HepG2 (cell line): ENCODE results near the gene ADGRL1. TPM values are rescaled to one million over a fixed set of nuclear protein-coding genes. Genes with fewer than 3 reads are reported as not detected.

Experiments
- BHLHE40 ChIP-seq: IDR thresholded peaks from 2 replicates; pipeline ENCODE4 v1.6.1; 2011; ENCODE audit warnings: low read length, improper control_type of control experiment
- ELF1 ChIP-seq: sonication (generic); formaldehyde crosslinking; IDR thresholded peaks from 2 replicates; pipeline ENCODE4 v1.4.0; 2020; ENCODE audit warnings: missing genetic modification reagents
- HOXA5 ChIP-seq: sonication (generic); formaldehyde crosslinking; IDR thresholded peaks from 2 replicates; pipeline ENCODE4 v1.4.0; 2020; ENCODE audit warnings: missing genetic modification reagents
- IKZF4 ChIP-seq: sonication (generic); formaldehyde crosslinking; IDR thresholded peaks from 2 replicates; pipeline ENCODE4 v1.5.1; 2020; ENCODE audit warnings: borderline replicate concordance, mild to moderate bottlenecking, low read depth, missing genetic modification reagents; ENCODE audit errors: not compliant biosample characterization
- KMT2B ChIP-seq: IDR thresholded peaks from 2 replicates; pipeline ENCODE4 v1.6.1; 2016; ENCODE audit warnings: missing genetic modification reagents, missing compliant biosample characterization
- LCORL ChIP-seq, 2 experiments: fragments of 450-650 bp in 1 of 2; sonication (generic) in 1 of 2; formaldehyde crosslinking in 1 of 2; IDR thresholded peaks; 2 replicates each; pipeline versions ENCODE4 v1.5.0 to v1.6.1; 2017 to 2020; ENCODE audit warnings: antibody characterized with exemption in 1 of 2, missing genetic modification reagents in 1 of 2
- MTA1 ChIP-seq: sonication (generic); formaldehyde crosslinking; IDR thresholded peaks from 2 replicates; pipeline ENCODE4 v1.4.0; 2020; ENCODE audit warnings: missing genetic modification reagents, mild to moderate bottlenecking, borderline replicate concordance
- NKX3-1 ChIP-seq: sonication (generic); formaldehyde crosslinking; IDR thresholded peaks from 2 replicates; pipeline ENCODE4 v1.5.0; 2020; ENCODE audit warnings: missing genetic modification reagents
- PHF21A ChIP-seq: sonication (generic); formaldehyde crosslinking; IDR thresholded peaks from 2 replicates; pipeline ENCODE4 v1.5.0; 2020; ENCODE audit warnings: mild to moderate bottlenecking, missing genetic modification reagents
- PITX1 ChIP-seq: sonication (generic); formaldehyde crosslinking; IDR thresholded peaks from 2 replicates; pipeline ENCODE4 v1.5.1; 2020; ENCODE audit warnings: mild to moderate bottlenecking, missing genetic modification reagents
- RNF219 ChIP-seq: sonication (generic); formaldehyde crosslinking; IDR thresholded peaks from 2 replicates; pipeline ENCODE4 v1.5.0; 2020; ENCODE audit warnings: mild to moderate bottlenecking, missing genetic modification reagents
- SNRNP70 ChIP-seq: fragments of 200-400 bp; formaldehyde crosslinking; IDR thresholded peaks from 2 replicates; pipeline ENCODE4 v1.6.1; 2017; ENCODE audit warnings: mild to moderate bottlenecking, low read depth, low read length, moderate library complexity
- SYNCRIP ChIP-seq: fragments of 200-400 bp; formaldehyde crosslinking; IDR thresholded peaks from 2 replicates; pipeline ENCODE4 v1.6.1; 2018; ENCODE audit warnings: mild to moderate bottlenecking, low read depth, low read length; ENCODE audit not compliant: insufficient read depth
- THAP8 ChIP-seq: sonication (generic); formaldehyde crosslinking; IDR thresholded peaks from 2 replicates; pipeline ENCODE4 v1.5.1; 2020; ENCODE audit warnings: missing genetic modification reagents, mild to moderate bottlenecking, borderline replicate concordance
- ZNF34 ChIP-seq: sonication (generic); formaldehyde crosslinking; IDR thresholded peaks from 2 replicates; pipeline ENCODE4 v1.4.0; 2020; ENCODE audit warnings: mild to moderate bottlenecking, missing genetic modification reagents, borderline replicate concordance
- ZNF549 ChIP-seq: sonication (generic); formaldehyde crosslinking; IDR thresholded peaks from 2 replicates; pipeline ENCODE4 v1.5.0; 2020; ENCODE audit warnings: missing genetic modification reagents
- ZNF839 ChIP-seq: sonication (generic); formaldehyde crosslinking; IDR thresholded peaks from 2 replicates; pipeline ENCODE4 v1.4.0; 2020; ENCODE audit warnings: missing genetic modification reagents, mild to moderate bottlenecking, borderline replicate concordance
- ZUFSP ChIP-seq: sonication (generic); formaldehyde crosslinking; IDR thresholded peaks from 2 replicates; pipeline ENCODE4 v1.9.0; 2021; ENCODE audit warnings: missing genetic modification reagents, mild to moderate bottlenecking, borderline replicate concordance
- polyA plus RNA-seq, 8 experiments: library from polyadenylated mRNA; depleted of rRNA in 3 of 8; stranded (reverse) in 7 of 8; unstranded in 1 of 8; fragments of >200 nt; fragmentation: Illumina TruSeq in 4 of 8; extraction: Trizol in 4 of 8; gene quantifications; 2 replicates each; pipeline versions ENCODE4 v1.2.1 to v1.2.3, GENCODE V29; 2011 to 2016; ENCODE audit warnings: low read depth in 4 of 8, missing spikeins in 1 of 8, mixed read lengths in 1 of 8; ENCODE audit not compliant: insufficient read depth in 1 of 8
- total RNA-seq, 5 experiments: library from RNA; depleted of rRNA; stranded (reverse); fragments of >200 nt; fragmentation: Illumina TruSeq; extraction: Trizol; gene quantifications; 2 replicates each; pipeline ENCODE4 v1.2.3, GENCODE V29; 2016; ENCODE audit warnings: low read depth in 1 of 5
- TF ChIP-seq, protein P1 (sequence below): sonication (generic); formaldehyde crosslinking; IDR thresholded peaks from 2 replicates; pipeline ENCODE4 v1.9.0; 2022; ENCODE audit warnings: low read depth, missing genetic modification reagents
- TF ChIP-seq, protein P2 (sequence below): sonication (generic); formaldehyde crosslinking; conservative IDR thresholded peaks from 2 replicates; pipeline ENCODE4 v1.4.0; 2020; ENCODE audit warnings: missing genetic modification reagents
- TF ChIP-seq, protein P3 (sequence below): sonication (generic); IDR thresholded peaks from 2 replicates; pipeline ENCODE4 v1.6.1; 2016; ENCODE audit warnings: low read depth, borderline replicate concordance

The ADGRL1 gene
- total and polyA plus RNA-seq, 2 of the 13 experiments (the other 11 are each of a cell fraction or from before 2014, with no cell fraction given) = 0.49 to 1.7 TPM

- TF ChIP-seq, protein P1, sequence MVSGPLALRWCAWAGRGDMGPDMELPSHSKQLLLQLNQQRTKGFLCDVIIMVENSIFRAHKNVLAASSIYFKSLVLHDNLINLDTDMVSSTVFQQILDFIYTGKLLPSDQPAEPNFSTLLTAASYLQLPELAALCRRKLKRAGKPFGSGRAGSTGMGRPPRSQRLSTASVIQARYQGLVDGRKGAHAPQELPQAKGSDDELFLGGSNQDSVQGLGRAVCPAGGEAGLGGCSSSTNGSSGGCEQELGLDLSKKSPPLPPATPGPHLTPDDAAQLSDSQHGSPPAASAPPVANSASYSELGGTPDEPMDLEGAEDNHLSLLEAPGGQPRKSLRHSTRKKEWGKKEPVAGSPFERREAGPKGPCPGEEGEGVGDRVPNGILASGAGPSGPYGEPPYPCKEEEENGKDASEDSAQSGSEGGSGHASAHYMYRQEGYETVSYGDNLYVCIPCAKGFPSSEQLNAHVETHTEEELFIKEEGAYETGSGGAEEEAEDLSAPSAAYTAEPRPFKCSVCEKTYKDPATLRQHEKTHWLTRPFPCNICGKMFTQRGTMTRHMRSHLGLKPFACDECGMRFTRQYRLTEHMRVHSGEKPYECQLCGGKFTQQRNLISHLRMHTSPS (CRISPR knock-in tag) = no peak; the same call in 1 of the 2 replicates
- TF ChIP-seq SNRNP70 (no peak), RNF219 (CRISPR knock-in tag) (no peak), PHF21A (peak; percentile 56; the same call in 1 of the 2 replicates), ZUFSP (CRISPR knock-in tag) (no peak), THAP8 (CRISPR knock-in tag) (no peak), LCORL (IDR thresholded peaks at IDR 0.05) (no peak), LCORL (CRISPR knock-in tag; IDR thresholded peaks at IDR 0.05) (no peak; the same call in 1 of the 2 replicates), ZNF34 (no peak), ZNF549 (CRISPR knock-in tag) (no peak), ZNF839 (CRISPR knock-in tag) (no peak), NKX3-1 (CRISPR knock-in tag) (no peak), SYNCRIP (no peak), KMT2B (CRISPR knock-in tag) (no peak), MTA1 (0 out of 2 replicates have a peak, but pooled peaks have one; percentile 60), ELF1 (CRISPR knock-in tag) (peak; percentile 53; the same call in 1 of the 2 replicates), IKZF4 (CRISPR knock-in tag) (no peak), HOXA5 (CRISPR knock-in tag) (no peak), PITX1 (CRISPR knock-in tag) (peak; percentile 63), BHLHE40 (no peak)
- TF ChIP-seq, protein P2, sequence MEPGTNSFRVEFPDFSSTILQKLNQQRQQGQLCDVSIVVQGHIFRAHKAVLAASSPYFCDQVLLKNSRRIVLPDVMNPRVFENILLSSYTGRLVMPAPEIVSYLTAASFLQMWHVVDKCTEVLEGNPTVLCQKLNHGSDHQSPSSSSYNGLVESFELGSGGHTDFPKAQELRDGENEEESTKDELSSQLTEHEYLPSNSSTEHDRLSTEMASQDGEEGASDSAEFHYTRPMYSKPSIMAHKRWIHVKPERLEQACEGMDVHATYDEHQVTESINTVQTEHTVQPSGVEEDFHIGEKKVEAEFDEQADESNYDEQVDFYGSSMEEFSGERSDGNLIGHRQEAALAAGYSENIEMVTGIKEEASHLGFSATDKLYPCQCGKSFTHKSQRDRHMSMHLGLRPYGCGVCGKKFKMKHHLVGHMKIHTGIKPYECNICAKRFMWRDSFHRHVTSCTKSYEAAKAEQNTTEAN = no peak
- TF ChIP-seq, protein P3, sequence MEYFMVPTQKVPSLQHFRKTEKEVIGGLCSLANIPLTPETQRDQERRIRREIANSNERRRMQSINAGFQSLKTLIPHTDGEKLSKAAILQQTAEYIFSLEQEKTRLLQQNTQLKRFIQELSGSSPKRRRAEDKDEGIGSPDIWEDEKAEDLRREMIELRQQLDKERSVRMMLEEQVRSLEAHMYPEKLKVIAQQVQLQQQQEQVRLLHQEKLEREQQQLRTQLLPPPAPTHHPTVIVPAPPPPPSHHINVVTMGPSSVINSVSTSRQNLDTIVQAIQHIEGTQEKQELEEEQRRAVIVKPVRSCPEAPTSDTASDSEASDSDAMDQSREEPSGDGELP = no peak
Measured at GRCh38 chr19:14112809-14113385, 93.1 kb downstream of the ADGRL1 start (continued).
